ENCODE results near the gene ELP1.
"Not testable (repeated sequence)": the region's sequence is repeated elsewhere in the genome, so short reads cannot be mapped to it uniquely, and the experiment has no call there.

ELP1 gene

DNA sequence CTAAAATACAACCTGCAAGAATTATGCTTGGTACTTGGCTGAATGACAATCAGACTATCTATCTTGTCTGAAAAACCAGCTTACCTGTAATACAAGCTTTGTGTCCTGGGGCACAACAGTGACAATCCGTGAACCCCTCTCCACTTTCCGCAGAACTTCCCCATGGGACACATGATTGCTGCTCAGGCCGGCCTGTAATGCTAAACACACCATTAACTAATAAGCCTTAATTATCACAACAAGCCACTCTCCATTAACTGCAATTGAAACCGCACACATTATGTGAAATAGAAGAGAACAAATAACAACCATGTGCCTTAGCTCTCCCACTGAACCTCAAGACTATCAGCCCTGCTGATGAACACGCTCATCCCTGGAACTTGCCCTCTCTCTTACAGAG is 33.7 kb downstream of the ELP1 start:
- POLR2A ChIA-PET = no interaction called here
- Histone ChIP-seq H3K36me3 (ENCODE audit: control insufficient read depth in 2 of 2, insufficient read depth in 1 of 2, low read length in 2 of 2) (peaks cover 27 to 97% of the 10 kb centered on the region in 2 experiments), H3K9me3 (ENCODE audit: control insufficient read depth, insufficient read depth, low read depth, low read length) (no peaks in the 10 kb centered on the region), H3K4me1 (ENCODE audit: control insufficient read depth, insufficient read depth, low read length) (no peaks in the 10 kb centered on the region; the same call in 1 of the 2 replicates), H3K4me3 (ENCODE audit: low read depth, low read length) (no peak overlapping the region), H3K27ac (ENCODE audit: extremely low read depth, low read depth, low read length) (no peak overlapping the region)
- CTCF ChIA-PET = interaction anchor here (0.6 to 1.5 kb wide), 7 partner anchors 13 to 1478 kb away, joined by 3 to 5 read pairs (median 3); no protein-coding TSS in a partner anchor
- TF ChIP-seq ZNF239 (tag by site-specific recombination; IDR thresholded peaks at IDR 0.05) (no peak), ZNF274 (IDR thresholded peaks at IDR 0.05; ENCODE audit: low read length) (no peak), ZNF274 (tag by site-specific recombination; IDR thresholded peaks at IDR 0.05; ENCODE audit: borderline replicate concordance) (no peak), ZNF596 (tag by site-specific recombination; IDR thresholded peaks at IDR 0.05) (no peak), GFI1B (tag by site-specific recombination; IDR thresholded peaks at IDR 0.05) (no peak), OSR2 (tag by site-specific recombination; IDR thresholded peaks at IDR 0.05) (no peak), ZNF16 (tag by site-specific recombination; IDR thresholded peaks at IDR 0.05; ENCODE audit: low read depth) (no peak), ZNF707 (tag by site-specific recombination; IDR thresholded peaks at IDR 0.05) (no peak), ZNF571 (tag by site-specific recombination; IDR thresholded peaks at IDR 0.05) (no peak), ZIC2 (tag by site-specific recombination; IDR thresholded peaks at IDR 0.05) (no peak), ZNF555 (tag by site-specific recombination; conservative IDR thresholded peaks at IDR 0.05) (no peak), ZNF133 (tag by site-specific recombination; IDR thresholded peaks at IDR 0.05) (no peak), ZBTB20 (tag by site-specific recombination; IDR thresholded peaks at IDR 0.05) (no peak)
- TF ChIP-seq, protein P1, sequence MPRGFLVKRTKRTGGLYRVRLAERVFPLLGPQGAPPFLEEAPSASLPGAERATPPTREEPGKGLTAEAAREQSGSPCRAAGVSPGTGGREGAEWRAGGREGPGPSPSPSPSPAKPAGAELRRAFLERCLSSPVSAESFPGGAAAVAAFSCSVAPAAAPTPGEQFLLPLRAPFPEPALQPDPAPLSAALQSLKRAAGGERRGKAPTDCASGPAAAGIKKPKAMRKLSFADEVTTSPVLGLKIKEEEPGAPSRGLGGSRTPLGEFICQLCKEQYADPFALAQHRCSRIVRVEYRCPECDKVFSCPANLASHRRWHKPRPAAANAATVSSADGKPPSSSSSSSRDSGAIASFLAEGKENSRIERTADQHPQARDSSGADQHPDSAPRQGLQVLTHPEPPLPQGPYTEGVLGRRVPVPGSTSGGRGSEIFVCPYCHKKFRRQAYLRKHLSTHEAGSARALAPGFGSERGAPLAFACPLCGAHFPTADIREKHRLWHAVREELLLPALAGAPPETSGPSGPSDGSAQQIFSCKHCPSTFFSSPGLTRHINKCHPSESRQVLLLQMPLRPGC (tag by site-specific recombination; IDR thresholded peaks at IDR 0.05) = no peak
- TF ChIP-seq, protein P2, sequence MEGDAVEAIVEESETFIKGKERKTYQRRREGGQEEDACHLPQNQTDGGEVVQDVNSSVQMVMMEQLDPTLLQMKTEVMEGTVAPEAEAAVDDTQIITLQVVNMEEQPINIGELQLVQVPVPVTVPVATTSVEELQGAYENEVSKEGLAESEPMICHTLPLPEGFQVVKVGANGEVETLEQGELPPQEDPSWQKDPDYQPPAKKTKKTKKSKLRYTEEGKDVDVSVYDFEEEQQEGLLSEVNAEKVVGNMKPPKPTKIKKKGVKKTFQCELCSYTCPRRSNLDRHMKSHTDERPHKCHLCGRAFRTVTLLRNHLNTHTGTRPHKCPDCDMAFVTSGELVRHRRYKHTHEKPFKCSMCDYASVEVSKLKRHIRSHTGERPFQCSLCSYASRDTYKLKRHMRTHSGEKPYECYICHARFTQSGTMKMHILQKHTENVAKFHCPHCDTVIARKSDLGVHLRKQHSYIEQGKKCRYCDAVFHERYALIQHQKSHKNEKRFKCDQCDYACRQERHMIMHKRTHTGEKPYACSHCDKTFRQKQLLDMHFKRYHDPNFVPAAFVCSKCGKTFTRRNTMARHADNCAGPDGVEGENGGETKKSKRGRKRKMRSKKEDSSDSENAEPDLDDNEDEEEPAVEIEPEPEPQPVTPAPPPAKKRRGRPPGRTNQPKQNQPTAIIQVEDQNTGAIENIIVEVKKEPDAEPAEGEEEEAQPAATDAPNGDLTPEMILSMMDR (tag by site-specific recombination; IDR thresholded peaks at IDR 0.05) = no peak
- TF ChIP-seq, protein P3, sequence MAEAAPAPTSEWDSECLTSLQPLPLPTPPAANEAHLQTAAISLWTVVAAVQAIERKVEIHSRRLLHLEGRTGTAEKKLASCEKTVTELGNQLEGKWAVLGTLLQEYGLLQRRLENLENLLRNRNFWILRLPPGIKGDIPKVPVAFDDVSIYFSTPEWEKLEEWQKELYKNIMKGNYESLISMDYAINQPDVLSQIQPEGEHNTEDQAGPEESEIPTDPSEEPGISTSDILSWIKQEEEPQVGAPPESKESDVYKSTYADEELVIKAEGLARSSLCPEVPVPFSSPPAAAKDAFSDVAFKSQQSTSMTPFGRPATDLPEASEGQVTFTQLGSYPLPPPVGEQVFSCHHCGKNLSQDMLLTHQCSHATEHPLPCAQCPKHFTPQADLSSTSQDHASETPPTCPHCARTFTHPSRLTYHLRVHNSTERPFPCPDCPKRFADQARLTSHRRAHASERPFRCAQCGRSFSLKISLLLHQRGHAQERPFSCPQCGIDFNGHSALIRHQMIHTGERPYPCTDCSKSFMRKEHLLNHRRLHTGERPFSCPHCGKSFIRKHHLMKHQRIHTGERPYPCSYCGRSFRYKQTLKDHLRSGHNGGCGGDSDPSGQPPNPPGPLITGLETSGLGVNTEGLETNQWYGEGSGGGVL (tag by site-specific recombination; IDR thresholded peaks at IDR 0.05) = no peak
- TF ChIP-seq, protein P4, sequence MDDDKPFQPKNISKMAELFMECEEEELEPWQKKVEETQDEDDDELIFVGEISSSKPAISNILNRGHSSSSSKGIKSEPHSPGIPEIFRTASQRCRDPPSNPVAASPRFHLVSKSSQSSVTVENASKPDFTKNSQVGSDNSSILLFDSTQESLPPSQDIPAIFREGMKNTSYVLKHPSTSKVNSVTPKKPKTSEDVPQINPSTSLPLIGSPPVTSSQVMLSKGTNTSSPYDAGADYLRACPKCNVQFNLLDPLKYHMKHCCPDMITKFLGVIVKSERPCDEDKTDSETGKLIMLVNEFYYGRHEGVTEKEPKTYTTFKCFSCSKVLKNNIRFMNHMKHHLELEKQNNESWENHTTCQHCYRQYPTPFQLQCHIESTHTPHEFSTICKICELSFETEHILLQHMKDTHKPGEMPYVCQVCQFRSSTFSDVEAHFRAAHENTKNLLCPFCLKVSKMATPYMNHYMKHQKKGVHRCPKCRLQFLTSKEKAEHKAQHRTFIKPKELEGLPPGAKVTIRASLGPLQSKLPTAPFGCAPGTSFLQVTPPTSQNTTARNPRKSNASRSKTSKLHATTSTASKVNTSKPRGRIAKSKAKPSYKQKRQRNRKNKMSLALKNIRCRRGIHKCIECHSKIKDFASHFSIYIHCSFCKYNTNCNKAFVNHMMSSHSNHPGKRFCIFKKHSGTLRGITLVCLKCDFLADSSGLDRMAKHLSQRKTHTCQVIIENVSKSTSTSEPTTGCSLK (tag by site-specific recombination; IDR thresholded peaks at IDR 0.05) = no peak

DNA sequence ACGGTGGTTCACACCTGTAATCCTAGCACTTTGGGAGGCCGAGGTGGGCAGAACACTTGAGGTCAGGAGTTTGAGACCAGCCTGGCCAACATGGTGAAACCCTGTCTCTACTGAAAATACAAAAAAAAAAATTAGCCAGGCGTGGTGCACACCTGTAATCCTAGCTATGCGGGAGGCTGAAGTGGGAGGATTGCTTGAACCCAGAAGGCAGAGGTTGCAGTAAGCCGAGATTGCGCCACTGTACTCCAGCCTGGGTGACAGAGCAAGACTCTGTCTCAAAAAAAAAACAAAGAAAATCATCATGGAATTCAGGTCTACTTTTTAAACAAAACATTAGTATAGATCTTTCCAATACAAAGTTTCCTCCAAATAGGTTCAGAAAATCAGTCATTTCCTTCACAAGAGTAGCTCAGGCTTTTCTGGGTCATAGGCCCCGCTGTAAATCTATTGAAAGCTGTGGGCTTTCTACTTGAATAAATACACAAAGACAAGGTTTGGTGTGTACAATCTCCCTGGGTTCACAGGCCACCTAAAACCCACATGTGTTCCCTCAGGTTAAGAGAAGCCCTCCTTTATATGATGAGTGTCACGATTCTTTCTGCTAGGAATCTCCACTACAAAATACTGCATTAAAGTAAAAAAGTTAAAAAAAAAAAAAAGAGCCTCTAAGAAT is 34.8 kb downstream of the ELP1 start:
- H3K4me1 ChIP-seq (ENCODE audit: control insufficient read depth, insufficient read depth, low read length); POLR2A ChIA-PET; H3K9me3 ChIP-seq (ENCODE audit: control insufficient read depth, insufficient read depth, low read depth, low read length); H3K4me3 ChIP-seq (ENCODE audit: low read depth, low read length); H3K27ac ChIP-seq (ENCODE audit: extremely low read depth, low read depth, low read length): not testable (repeated sequence)
- H3K36me3 ChIP-seq (ENCODE audit: control insufficient read depth in 2 of 2, insufficient read depth in 1 of 2, low read length in 2 of 2) = peaks cover 29 to 99% of the 10 kb centered on the region in 2 experiments
- CTCF ChIA-PET = interaction anchor here (0.6 to 1.5 kb wide), 8 partner anchors 10 to 1477 kb away, joined by 3 to 5 read pairs (median 3); no protein-coding TSS in a partner anchor

All from HEK293 (cell line).